NCI-H526 treated with DMSO at 0.1 percent for 48 hours (cell line): Measurements from ENCODE around the gene ARL8B.

Experiments
- DNase-seq: peaks from one replicate; lab custom pipeline; 2025; lab: John Stamatoyannopoulos, UW

Gene ARL8B

DNA sequence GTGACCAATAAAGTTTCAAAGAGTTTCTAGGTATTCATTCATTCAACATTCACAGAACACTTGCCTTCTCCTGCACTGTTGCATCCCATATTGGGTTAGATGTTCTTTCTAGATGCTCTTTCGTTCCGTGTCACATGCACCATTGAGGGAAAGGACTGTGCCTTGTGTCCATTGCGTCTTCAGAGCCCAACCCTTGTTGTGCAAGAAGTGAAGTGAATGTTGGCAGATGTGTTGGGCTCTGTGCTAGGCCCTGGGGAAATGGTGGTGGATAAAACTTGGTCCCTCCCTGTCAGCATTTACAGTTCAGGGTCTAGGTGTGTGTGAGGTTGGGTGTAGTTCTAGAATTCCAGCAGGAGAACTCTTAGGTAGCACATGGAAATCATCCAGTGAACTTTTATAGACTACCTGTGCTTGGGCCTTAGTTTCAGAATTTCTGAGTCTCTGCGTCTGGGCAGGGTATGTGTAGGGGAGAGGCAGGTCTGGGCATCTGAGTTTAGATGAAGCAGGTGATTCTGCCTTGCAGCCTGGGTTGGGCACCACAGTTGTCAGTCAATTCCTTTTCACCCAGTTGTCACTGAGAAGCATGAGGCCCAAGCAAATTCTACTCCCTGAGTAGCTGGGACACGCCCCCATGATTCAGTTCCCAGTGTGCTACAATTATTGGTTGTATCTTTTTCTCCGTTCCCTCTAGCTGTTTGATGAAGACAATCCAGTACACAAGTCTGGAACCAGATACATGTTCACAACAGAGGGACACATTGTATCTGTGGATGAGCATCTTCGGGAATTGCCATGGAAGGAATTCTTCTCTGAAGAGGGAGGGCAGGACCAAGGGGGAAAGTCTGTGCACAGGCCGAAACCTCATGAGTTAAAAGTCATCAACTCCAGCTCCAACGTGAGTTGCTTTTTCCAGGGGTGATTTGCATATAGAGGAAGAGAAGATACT lies 90.8 kb downstream of the ARL8B start:
- DNase-seq = peak; percentile 46

DNA sequence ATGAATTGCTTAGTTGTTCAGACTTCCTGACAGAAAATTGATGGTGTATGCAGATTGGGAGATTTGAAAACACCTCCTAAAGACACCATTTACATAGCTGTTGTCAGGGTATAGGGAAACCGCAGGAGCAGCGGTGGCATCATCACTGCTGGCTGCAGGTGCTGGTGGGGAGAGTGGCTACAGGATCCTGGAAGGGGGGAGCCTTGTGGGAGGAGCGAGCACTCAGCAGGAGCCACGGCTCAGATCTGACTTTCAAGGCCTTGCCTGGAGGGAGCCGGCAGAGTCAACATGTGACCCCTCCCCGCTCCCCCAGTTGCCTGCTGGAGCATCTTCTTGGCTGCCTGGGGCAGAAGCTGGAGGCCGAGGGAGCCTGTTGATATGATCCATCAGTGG lies 91.5 kb downstream of the ARL8B start:
- DNase-seq = peak; percentile 88

DNA sequence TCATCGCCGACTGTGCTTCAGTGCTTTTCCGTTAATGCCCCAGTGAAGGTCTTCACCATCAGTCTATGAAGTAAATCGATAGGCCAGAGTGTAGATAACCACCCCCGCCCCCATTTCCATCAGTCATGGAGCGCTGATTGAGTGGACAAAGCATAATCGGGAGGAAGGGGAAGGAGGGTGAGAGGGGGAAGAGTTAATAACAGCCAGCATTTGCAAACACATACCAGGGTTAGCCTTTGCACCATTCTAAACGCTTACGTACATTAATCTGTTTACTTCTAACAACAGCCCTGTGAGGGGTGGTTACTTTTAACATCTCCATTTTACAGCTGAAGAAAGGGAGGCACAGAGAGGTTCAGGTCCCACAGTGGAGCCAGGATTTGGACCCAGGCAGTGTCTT lies 92.3 kb downstream of the ARL8B start:
- DNase-seq = no peak

DNA sequence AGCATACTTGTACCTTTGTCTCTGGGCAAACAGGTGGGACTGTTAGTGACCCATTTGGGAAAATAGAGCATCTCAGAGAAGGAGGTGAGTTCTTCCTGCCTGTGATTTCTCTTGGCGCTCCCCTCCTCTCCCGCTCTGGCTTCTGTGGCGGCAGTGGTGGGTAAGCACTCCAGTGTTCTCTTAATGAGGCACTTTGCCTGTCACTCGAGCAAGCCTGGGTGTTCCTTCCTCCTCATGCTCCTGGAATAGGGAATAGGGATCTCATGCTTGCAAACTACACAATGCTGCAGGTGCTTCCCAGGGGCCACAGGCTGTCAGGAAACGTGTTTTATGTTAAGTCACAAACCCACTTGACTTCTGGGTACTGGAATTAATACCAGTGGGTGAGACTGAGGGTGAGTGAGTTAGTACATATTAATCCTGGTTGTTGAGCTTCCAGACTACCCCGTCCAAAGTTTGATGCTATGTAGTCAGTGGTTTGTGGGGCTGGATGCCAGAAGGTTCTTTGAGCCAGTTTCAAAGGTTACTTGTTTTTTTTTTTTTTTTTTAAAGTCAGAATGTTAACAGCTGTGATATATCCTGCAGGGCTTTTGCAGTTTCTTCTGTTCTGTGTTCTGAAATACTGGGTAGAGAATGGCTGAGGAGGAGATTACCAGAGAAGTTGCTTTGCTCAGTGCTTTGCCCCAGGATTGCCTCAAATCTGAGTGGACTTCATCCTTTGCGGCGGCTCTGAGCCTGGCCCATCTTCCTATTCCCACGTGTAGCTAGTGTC lies 95.9 kb downstream of the ARL8B start:
- no peak for DNase-seq

DNA sequence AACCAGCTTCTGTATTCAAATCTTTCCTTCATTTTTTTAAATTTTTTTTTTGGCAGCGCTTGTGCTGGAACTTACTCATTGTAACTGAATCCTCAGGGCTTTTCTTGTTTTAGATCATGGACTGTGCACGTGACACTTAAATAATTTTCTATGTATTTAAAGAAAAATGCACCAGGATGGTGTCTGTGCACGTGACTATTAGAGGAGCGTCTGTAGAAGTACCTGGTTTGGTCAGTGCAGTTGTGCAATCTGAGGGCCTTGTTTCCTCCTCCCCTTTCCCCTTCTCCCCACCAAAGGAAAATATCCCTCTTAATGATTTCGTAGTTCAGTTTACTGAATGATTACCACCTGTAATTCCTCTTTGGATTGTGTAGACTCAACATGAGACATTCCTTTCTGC lies 96.7 kb downstream of the ARL8B start:
- DNase-seq = no peak

DNA sequence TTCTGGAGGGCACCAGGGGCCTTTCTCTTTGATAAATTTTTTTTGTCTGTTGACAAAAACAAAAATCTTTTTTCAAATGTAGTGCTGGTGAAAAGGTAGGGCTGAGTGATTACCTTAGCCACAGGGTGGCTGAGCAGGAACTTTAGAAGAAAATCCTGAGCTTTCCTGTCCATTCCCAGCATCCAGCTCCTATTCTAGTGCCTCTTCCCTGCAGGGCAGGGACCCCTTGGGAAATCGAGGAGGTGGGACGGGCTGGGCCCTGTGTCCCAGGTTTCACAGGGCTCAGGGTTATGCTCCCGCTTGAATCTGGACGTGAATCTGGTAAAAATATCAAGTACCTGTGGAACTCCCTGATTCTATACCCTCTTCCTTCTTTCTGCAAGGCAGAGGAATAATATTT lies 97.1 kb downstream of the ARL8B start:
- no peak for DNase-seq

DNA sequence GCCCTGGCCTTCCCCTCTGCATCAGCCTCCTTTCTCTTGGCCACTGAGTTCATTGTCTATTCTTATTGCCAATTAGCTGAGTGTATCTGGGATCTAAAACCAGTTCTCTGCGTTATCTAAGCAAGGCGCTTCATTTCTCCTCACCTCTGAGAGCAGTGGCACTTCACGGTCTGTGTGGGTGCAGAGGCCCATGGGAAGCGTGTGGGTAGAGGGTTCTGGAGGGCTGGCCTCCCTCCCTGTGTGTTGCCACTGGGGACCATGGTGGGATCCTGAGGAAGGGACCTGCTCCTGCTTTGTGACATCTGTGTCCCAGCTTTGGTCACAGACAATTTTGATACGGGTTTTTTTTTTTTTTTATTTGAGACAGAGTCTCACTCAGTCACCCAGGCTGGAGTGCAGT lies 98.1 kb downstream of the ARL8B start:
- DNase-seq = no peak

DNA sequence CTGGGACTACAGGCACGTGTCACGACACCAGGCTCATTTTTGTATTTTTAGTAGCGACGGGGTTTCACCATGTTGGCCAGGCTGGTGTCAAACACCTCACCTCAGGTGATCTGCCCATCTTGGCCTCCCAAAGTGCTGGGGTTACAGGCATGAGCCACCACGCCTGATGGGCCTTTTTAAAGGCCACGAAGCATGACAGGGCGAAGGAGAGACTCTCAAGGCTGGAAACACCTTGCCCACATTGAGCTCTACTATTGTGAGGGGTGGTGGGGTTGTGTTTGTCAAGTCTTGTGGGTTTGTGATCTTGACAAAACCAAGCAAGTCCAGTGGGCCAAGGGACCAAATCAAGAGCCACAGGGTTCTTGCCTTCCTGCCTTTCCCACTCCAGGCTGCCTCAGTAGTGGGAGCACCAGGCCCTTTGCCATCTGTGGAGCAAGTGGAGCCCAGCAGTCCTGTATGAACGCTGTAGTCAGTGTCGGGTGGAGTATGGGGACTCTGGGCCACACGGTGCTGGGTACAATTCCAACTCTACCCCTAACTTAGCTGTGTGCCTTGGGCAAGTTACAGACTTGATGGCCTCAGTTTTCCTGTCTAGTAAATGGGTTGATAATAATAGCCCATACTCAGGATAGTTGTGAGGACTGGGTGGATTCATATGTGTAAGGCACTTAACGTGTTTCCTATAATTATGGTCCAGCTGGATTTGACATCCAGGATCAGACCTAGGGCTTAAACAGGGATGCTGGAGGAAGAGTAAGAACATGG lies 98.8 kb downstream of the ARL8B start:
- no peak for DNase-seq

DNA sequence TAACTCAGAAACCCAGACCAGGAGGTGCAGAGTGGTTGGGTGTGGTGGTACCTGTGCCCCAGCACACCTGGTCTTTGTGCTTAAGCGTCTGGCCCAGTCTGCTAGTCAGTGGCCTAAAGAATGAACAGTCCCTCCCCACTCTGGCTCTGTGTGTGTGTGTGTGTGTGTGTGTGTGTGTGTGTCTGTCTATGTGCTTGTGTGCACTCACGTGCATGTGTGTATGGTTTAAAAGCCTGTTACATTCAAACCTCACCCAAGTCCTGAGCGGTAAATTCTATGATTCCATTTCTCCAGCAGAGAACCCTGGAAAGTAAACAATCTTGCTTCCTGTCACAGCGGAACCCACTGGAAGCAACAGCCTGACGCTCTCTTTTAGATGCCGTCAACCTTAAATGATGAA lies 99.6 kb downstream of the ARL8B start:
- no peak for DNase-seq

DNA sequence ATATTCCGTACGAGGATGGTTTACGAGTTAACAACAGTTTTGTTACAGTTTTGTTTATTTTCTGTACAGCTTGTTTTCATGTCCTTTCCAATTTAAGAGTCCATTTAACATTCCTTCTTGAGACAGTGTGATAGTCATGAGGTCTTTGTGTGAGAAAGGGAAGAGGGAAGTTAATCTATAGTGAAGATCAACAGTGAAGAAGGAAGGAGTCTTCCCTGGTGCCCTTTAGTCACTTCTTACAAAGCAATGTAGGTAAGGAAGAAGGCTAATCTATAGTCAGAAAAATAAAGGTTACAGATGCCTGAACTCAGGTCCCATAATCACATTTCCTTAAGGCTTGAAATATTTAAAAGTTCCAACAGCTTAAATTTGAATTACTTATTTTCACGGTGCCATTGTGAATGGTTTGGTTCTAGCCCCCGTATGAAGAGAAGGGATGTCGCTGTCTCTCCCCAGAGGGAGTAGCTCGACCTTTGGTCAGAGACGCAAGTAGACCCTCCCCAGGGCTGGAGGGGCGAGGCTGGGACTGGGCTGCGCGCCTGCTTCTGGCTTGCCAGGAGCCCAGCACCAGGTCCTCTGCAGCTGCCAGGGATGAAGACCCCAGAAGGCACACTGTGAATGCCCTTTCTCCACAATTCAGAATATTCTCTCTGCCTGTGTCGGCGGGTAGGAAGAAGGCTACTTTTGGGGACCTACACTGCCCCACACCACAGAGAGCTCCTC lies 100.4 kb downstream of the ARL8B start:
- no peak for DNase-seq

DNA sequence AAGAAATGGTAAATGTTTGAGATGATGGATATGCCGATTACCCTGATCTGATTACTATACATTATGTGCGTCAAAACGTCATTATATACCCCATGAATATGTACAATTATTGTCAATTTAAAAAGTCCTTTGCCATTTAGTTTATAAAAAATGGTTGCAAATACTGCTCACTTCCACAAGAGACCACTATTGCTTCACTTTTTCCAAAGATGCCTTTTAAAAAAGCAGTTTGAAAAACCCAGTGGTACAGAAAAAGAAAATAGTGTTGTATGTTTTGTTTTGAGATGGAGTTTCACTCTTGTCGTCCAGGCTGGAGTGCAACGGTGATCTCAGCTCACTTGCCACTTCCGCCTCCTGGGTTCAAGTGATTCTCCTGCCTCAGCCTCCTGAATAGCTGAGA lies 104.7 kb downstream of the ARL8B start:
- no peak for DNase-seq

DNA sequence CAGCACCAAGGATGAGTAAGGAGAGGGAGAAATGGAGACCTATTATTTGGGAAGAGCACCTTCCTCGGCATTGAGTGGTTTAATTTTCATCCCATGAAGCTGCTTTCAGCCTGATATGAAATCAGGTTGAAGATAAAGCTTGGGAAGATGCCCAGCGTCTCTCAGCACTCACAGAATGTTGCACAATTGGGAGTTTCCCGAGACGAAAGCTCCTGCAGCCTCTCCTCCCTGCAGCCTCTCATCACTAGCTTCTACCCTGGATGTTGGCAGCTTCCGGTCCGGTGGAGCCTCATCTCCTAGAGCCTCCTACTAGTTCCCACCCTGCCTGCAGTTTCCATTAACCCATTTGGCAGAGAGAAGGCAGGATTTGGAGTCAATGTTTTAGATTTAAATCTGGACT lies 105.7 kb downstream of the ARL8B start:
- no peak for DNase-seq

DNA sequence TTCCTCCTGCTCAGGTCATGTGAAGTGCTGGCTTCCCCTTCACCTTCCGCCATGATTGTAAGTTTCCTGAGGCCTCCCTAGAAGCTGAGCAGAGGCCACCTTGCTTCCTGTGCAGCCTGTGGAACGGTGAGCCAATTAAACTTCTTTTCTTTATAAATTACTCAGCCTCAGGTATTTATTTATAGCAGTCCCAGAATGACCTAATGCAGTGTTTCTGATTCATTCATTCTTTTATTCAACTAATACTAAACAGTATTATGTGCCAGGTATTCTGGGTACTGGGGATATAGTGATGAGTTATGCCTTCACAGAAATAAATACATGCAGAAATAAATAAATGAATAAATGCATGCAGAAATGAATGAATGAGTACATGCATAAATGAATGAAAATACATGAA lies 107.3 kb downstream of the ARL8B start:
- no peak for DNase-seq
